GM21825 (cell line): ENCODE measurements around the gene FXYD5.

Experiments used
- ATAC-seq: cut with Tn5 transposase; IDR thresholded peaks from one replicate; pipeline ENCODE4 v1.9.1; 2021; ENCODE audit warnings: mild to moderate bottlenecking, moderate library complexity; ENCODE audit not compliant: unreplicated experiment

The FXYD5 gene

GRCh38 chr19:35211545-35212230 is 57.2 kb downstream of the FXYD5 start:
- no peak for ATAC-seq

- no peak for ATAC-seq
Measured at GRCh38 chr19:35212241-35212640, 57.7 kb downstream of the FXYD5 start.

GRCh38 chr19:35213663-35214632 is 59.4 kb downstream of the FXYD5 start:
- peak; percentile 63 for ATAC-seq

- no peak for ATAC-seq
Measured at GRCh38 chr19:35214766-35215422, 60.4 kb downstream of the FXYD5 start.

GRCh38 chr19:35216016-35216832 is 61.7 kb downstream of the FXYD5 start:
- no peak for ATAC-seq

GRCh38 chr19:35216833-35217648 is 62.5 kb downstream of the FXYD5 start:
- ATAC-seq = no peak

- ATAC-seq = no peak
Measured at GRCh38 chr19:35217649-35217990, 63.1 kb downstream of the FXYD5 start.

GRCh38 chr19:35219008-35219407 is 64.5 kb downstream of the FXYD5 start:
- no peak for ATAC-seq
